Sigmoid colon (tissue), 7 donors: Measurements from ENCODE around the gene DOCK11. TPM values are rescaled to one million over a fixed set of nuclear protein-coding genes. Genes with fewer than 3 reads are reported as not detected.

Experiments
- DNase-seq: peaks from one replicate; pipeline ENCODE4 v3.0.0-alpha.2; 2019
- H3K27ac ChIP-seq, 4 donors: fragments of 200-600 bp; sonication (generic); one replicate each; pipeline ENCODE4 v1.5.1; 2016 to 2019; ENCODE audit warnings: mild to moderate bottlenecking in 1 of 4
- H3K27me3 ChIP-seq, 3 donors: fragments of 200-600 bp; sonication (generic); one replicate each; pipeline ENCODE4 v1.5.1; 2019; ENCODE audit warnings: mild to moderate bottlenecking in 1 of 3
- H3K36me3 ChIP-seq, 4 donors: fragments of 200-600 bp; sonication (generic); one replicate each; pipeline ENCODE4 v1.5.1; 2016 to 2019
- H3K4me1 ChIP-seq, 4 donors: fragments of 200-600 bp; sonication (generic); one replicate each; pipeline ENCODE4 v1.5.1; 2017 to 2019
- H3K4me3 ChIP-seq, 4 donors: fragments of 200-600 bp; sonication (generic); one replicate each; pipeline ENCODE4 v1.5.1; 2017 to 2019; ENCODE audit warnings: mild to moderate bottlenecking in 2 of 4, moderate library complexity in 1 of 4
- H3K9me3 ChIP-seq, 4 donors: fragments of 200-600 bp in 3 of 4; sonication (generic) in 3 of 4; one replicate each; pipeline versions ENCODE4 v1.5.1 to v1.6.1; 2013 to 2019
- CTCF ChIP-seq, 4 experiments: fragments of 450-650 bp in 3 of 4; fragments of 200-600 bp in 1 of 4; IDR thresholded peaks; one replicate each; pipeline ENCODE4 v1.5.1; 2016 to 2019; ENCODE audit warnings: antibody characterized with exemption in 4 of 4, mild to moderate bottlenecking in 3 of 4, moderate library complexity in 2 of 4
- EP300 ChIP-seq, 4 donors: sonication (generic); formaldehyde crosslinking; IDR thresholded peaks; one replicate each; pipeline ENCODE4 v1.6.1; 2017; ENCODE audit warnings: antibody characterized with exemption in 4 of 4
- POLR2A ChIP-seq, 2 donors: fragments of 450-650 bp; IDR thresholded peaks; one replicate each; pipeline ENCODE4 v1.6.1; 2016; ENCODE audit warnings: antibody characterized with exemption in 2 of 2, mild to moderate bottlenecking in 2 of 2, moderate library complexity in 2 of 2
- POLR2AphosphoS5 ChIP-seq, 4 donors: sonication (generic); formaldehyde crosslinking; IDR thresholded peaks; one replicate each; pipeline ENCODE4 v1.6.1; 2017; ENCODE audit warnings: antibody characterized with exemption in 4 of 4
- WGBS, 2 donors: extraction: QIAGEN DNeasy Blood & Tissue Kit; methylation state at CpG; one replicate each; pipeline ENCODE4 v1.1.7; 2013; 5-methylcytosine and 5-hydroxymethylcytosine counted together
- intact Hi-C: fragments of 100-400 bp; cut with DNase I; formaldehyde crosslinking; loops from one replicate; pipeline ENCODE4 v1.15.1; 2023
- polyA plus RNA-seq, 3 donors: library from polyadenylated mRNA; stranded (reverse); fragments of 200-250 nt; gene quantifications; one replicate each; pipeline ENCODE4 v1.2.3, GENCODE V29; 2013
- total RNA-seq, 4 donors: library from RNA; depleted of rRNA; stranded (reverse); fragments of >200 nt; gene quantifications; one replicate each; pipeline ENCODE4 v1.1.0, GENCODE V29; 2016
- donor health status: healthy with polysubstance abuse.
- donor health status: Bipolar disorder and iron deficiency.
- donor health status: healthy.

The DOCK11 gene
- total and polyA plus RNA-seq, 7 donors, result 3.2 to 54.6 (median 40.7) TPM

GRCh38 chrX:118506805-118507480, 11.3 kb downstream of the DOCK11 start:
- 78 to 81% methylated on average over 11 of the region's 11 CpGs for WGBS, 2 donors
- intact Hi-C loops, result no loop called here
- no peaks in the 10 kb centered on the region for H3K27me3 ChIP-seq
- H3K9me3 ChIP-seq, result no peaks in the 10 kb centered on the region
- DNase-seq, result no peak
- peak overlapping the region; percentile 26 to 78 (median 74) for H3K27ac ChIP-seq
- TF ChIP-seq POLR2A (IDR thresholded peaks at IDR 0.05) (no peak), CTCF (IDR thresholded peaks at IDR 0.05) (no peak), EP300 (IDR thresholded peaks at IDR 0.05) (no peak), POLR2AphosphoS5 (IDR thresholded peaks at IDR 0.05) (no peak)
- H3K4me1 ChIP-seq, result peaks cover 0 to 25% (median 19%) of the 10 kb centered on the region in 4 donors
- no peaks in the 10 kb centered on the region for H3K36me3 ChIP-seq
- no peak overlapping the region for H3K4me3 ChIP-seq

DNA sequence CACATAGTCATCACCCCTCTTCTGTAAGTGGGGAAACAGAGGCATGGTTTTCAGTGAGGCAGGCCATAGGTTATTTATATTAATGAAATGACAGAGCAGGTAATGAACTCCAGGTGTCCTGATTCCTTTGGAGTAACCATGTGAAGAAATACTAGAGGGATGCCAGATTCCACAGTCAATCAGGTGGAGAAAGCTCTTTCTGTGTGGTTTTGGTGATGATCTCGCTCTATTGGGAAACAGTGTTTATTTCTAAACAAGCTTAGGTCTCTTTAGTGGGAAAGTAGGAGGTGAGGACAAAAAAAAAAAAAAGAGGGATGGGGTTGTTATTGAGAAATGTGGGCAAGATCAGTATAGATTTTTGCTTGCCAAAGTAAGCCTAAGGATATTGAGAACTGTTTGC, 12.2 kb downstream of the DOCK11 start:
- DNase-seq, result no peak
- peak overlapping the region in 3 of 4 donors; percentile 73 to 78 (median 74) for H3K27ac ChIP-seq
- H3K4me3 ChIP-seq, result no peak overlapping the region
- no peaks in the 10 kb centered on the region for H3K36me3 ChIP-seq
- intact Hi-C loops, result no loop called here
- H3K4me1 ChIP-seq, result peaks cover 0 to 21% (median 19%) of the 10 kb centered on the region in 4 donors
- H3K9me3 ChIP-seq, result no peaks in the 10 kb centered on the region
- H3K27me3 ChIP-seq, result no peaks in the 10 kb centered on the region
- TF ChIP-seq CTCF (IDR thresholded peaks at IDR 0.05), result no peak
- TF ChIP-seq POLR2AphosphoS5 (IDR thresholded peaks at IDR 0.05), result no peak
- no peak for TF ChIP-seq EP300 (IDR thresholded peaks at IDR 0.05)
- no peak for TF ChIP-seq POLR2A (IDR thresholded peaks at IDR 0.05)
- WGBS, 2 donors, result 93 to 96% methylated on average over 1 of the region's 1 CpG

DNA sequence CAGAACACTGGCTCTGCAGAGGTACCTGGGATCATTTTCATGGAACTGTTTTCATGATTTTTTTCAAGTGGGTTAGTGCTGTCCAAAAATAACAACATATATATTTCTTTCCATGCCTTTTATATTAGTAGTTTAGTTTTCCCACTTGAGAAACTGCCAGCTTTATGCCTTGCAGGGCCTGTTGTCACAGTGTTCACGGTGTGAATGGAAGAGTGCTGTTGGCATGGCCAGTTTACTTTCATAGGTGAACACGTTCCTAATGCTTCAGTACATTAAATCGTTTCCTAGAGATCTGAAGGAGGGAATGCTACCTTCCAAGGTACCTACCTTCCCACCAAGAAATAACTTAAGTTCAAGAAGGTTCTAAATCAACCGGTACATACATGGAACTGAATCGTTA, 12.6 kb downstream of the DOCK11 start:
- no peaks in the 10 kb centered on the region for H3K36me3 ChIP-seq
- H3K9me3 ChIP-seq, result no peaks in the 10 kb centered on the region
- no peak for TF ChIP-seq POLR2AphosphoS5 (IDR thresholded peaks at IDR 0.05)
- TF ChIP-seq CTCF (IDR thresholded peaks at IDR 0.05), result no peak
- TF ChIP-seq EP300 (IDR thresholded peaks at IDR 0.05), result no peak
- no peak for TF ChIP-seq POLR2A (IDR thresholded peaks at IDR 0.05)
- peaks cover 0 to 25% (median 22%) of the 10 kb centered on the region in 4 donors for H3K4me1 ChIP-seq
- H3K27ac ChIP-seq, result peak overlapping the region; percentile 57 to 78 (median 74)
- no peak overlapping the region for H3K4me3 ChIP-seq
- DNase-seq, result no peak
- intact Hi-C loops, result no loop called here
- whole genome bisulfite sequencing, 2 donors, result 88 to 93% methylated on average over 5 of the region's 5 CpGs
- no peaks in the 10 kb centered on the region for H3K27me3 ChIP-seq

DNA sequence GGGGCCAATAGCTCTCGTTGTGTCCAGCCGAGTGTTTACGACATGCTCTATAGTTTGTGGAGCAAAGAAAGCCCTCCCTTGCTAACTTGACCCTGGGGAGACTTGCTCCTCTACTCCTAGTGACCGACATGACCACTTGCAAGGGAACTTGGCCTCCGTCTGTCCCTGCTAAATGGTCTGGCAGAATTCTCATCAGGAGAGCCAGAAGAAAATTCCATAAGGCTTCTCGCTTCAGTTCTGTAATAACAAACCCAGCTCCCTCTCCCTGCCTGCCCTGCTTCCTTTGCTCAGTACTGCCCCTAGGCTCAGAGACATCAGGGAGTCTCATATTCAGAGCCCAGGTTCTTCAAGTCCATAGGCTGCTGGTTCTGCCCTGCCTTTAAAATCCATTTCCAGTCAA, 13.0 kb downstream of the DOCK11 start:
- Histone ChIP-seq H3K9me3 (no peaks in the 10 kb centered on the region), H3K27me3 (no peaks in the 10 kb centered on the region), H3K4me3 (no peak overlapping the region), H3K27ac (peak overlapping the region; percentile 57 to 78 (median 74)), H3K36me3 (no peaks in the 10 kb centered on the region), H3K4me1 (peaks cover 0 to 26% (median 23%) of the 10 kb centered on the region in 4 donors)
- DNase-seq, result no peak
- WGBS, 2 donors, result 83 to 89% methylated on average over 6 of the region's 6 CpGs
- no peak for TF ChIP-seq CTCF (IDR thresholded peaks at IDR 0.05)
- TF ChIP-seq POLR2AphosphoS5 (IDR thresholded peaks at IDR 0.05), result no peak
- no peak for TF ChIP-seq EP300 (IDR thresholded peaks at IDR 0.05)
- intact Hi-C loops, result no loop called here

GRCh38 chrX:118510111-118510510, 14.5 kb downstream of the DOCK11 start:
- WGBS, 2 donors, result 90 to 95% methylated on average over 5 of the region's 5 CpGs
- peaks cover 0 to 27% (median 25%) of the 10 kb centered on the region in 4 donors for H3K4me1 ChIP-seq
- no peaks in the 10 kb centered on the region for H3K27me3 ChIP-seq
- TF ChIP-seq EP300 (IDR thresholded peaks at IDR 0.05) (no peak), POLR2A (IDR thresholded peaks at IDR 0.05) (no peak)
- peak overlapping the region in 2 of 4 donors; percentile 74 to 78 for H3K27ac ChIP-seq
- H3K4me3 ChIP-seq, result no peak overlapping the region
- H3K36me3 ChIP-seq, result no peaks in the 10 kb centered on the region
- intact Hi-C loops, result no loop called here
- DNase-seq, result no peak
- H3K9me3 ChIP-seq, result no peaks in the 10 kb centered on the region
